ENCODE data around the gene FNBP1L.

Gene FNBP1L

GRCh38 chr1:93434987-93435386 lies 12.9 kb upstream of the FNBP1L start:
- H3K27ac ChIP-seq (ENCODE audit: low read depth, low read length): no peak overlapping the region
- H3K4me3 ChIP-seq (ENCODE audit: low read length): no peak overlapping the region
- H3K4me1 ChIP-seq (ENCODE audit: control insufficient read depth, insufficient read depth, low read length): no peaks in the 10 kb centered on the region
- no peak overlapping the region for H3K9ac ChIP-seq (ENCODE audit: low read length)
- H3K36me3 ChIP-seq (ENCODE audit: control insufficient read depth, insufficient read depth, low read length): no peaks in the 10 kb centered on the region
- H3K27me3 ChIP-seq (ENCODE audit: control insufficient read depth, insufficient read depth, low read length): no peaks in the 10 kb centered on the region

GRCh38 chr1:93435443-93435842 lies 12.5 kb upstream of the FNBP1L start:
- no peak overlapping the region for H3K27ac ChIP-seq (ENCODE audit: low read depth, low read length)

DNA sequence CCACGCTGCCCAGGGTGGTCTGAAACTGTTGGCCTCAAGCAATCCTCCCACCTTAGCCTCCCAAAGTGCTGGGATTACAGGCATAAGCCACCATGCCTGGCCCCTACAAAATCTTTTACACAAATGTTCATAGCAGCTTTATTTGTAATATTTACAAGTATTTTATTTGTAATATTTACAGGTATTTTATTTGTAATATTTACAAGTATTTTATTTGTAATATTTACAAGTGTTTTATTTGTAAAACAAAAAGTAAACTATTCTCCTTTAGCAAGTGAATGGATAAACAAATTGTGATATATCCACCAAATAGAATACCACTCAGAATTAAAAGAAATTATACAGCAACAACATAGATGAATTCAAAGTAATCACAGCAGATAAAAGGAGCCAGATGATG lies 11.4 kb upstream of the FNBP1L start:
- H3K9ac ChIP-seq (ENCODE audit: low read length): no peak overlapping the region
- H3K36me3 ChIP-seq (ENCODE audit: control insufficient read depth, insufficient read depth, low read length): no peaks in the 10 kb centered on the region
- no peaks in the 10 kb centered on the region for H3K27me3 ChIP-seq (ENCODE audit: control insufficient read depth, insufficient read depth, low read length)
- H3K4me1 ChIP-seq (ENCODE audit: control insufficient read depth, insufficient read depth, low read length): no peaks in the 10 kb centered on the region
- no peak overlapping the region for H3K4me3 ChIP-seq (ENCODE audit: low read length)
- H3K27ac ChIP-seq (ENCODE audit: low read depth, low read length): no peak overlapping the region

More at GRCh38 chr1:93435443-93435842, 12.5 kb upstream of the FNBP1L start:
- Histone ChIP-seq H3K27me3 (ENCODE audit: control insufficient read depth, insufficient read depth, low read length) (no peaks in the 10 kb centered on the region), H3K4me1 (ENCODE audit: control insufficient read depth, insufficient read depth, low read length) (no peaks in the 10 kb centered on the region), H3K9ac (ENCODE audit: low read length) (no peak overlapping the region), H3K4me3 (ENCODE audit: low read length) (no peak overlapping the region), H3K36me3 (ENCODE audit: control insufficient read depth, insufficient read depth, low read length) (no peaks in the 10 kb centered on the region)

- Histone ChIP-seq H3K4me3 (ENCODE audit: low read length) (no peak overlapping the region), H3K4me1 (ENCODE audit: control insufficient read depth, insufficient read depth, low read length) (no peaks in the 10 kb centered on the region), H3K27ac (ENCODE audit: low read depth, low read length) (no peak overlapping the region), H3K9ac (ENCODE audit: low read length) (no peak overlapping the region), H3K36me3 (ENCODE audit: control insufficient read depth, insufficient read depth, low read length) (no peaks in the 10 kb centered on the region), H3K27me3 (ENCODE audit: control insufficient read depth, insufficient read depth, low read length) (no peaks in the 10 kb centered on the region)
Measured at GRCh38 chr1:93437976-93438605, 9.8 kb upstream of the FNBP1L start.

- no peaks in the 10 kb centered on the region for H3K36me3 ChIP-seq (ENCODE audit: control insufficient read depth, insufficient read depth, low read length)
- no peak overlapping the region for H3K9ac ChIP-seq (ENCODE audit: low read length)
- H3K27me3 ChIP-seq (ENCODE audit: control insufficient read depth, insufficient read depth, low read length): no peaks in the 10 kb centered on the region
- H3K27ac ChIP-seq (ENCODE audit: low read depth, low read length): no peak overlapping the region
- H3K4me3 ChIP-seq (ENCODE audit: low read length): no peak overlapping the region
- H3K4me1 ChIP-seq (ENCODE audit: control insufficient read depth, insufficient read depth, low read length): no peaks in the 10 kb centered on the region
Measured at GRCh38 chr1:93438716-93439115, 9.2 kb upstream of the FNBP1L start.

GRCh38 chr1:93440272-93440671 lies 7.6 kb upstream of the FNBP1L start:
- no peaks in the 10 kb centered on the region for H3K4me1 ChIP-seq (ENCODE audit: control insufficient read depth, insufficient read depth, low read length)

DNA sequence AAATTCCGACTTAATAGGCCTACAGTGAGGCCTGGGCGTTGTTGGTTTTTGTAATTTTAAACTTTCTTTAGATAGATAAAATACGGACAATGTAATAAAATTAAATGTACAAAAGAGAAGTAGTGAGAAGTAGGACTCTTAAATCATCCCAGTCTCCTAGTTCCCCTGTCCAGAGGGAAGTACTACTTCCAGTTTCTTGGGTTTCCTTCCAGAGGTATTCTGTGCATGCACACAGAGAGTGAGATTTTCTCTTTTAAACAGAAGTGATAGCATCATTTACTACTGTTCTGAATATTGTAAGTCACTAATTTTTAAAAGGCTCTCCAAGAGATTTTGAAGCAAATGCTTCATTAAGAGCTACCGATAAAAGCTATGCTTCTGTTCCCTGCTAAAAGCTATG lies 7.2 kb upstream of the FNBP1L start:
- Histone ChIP-seq H3K9ac (ENCODE audit: low read length) (no peak overlapping the region), H3K27me3 (ENCODE audit: control insufficient read depth, insufficient read depth, low read length) (no peaks in the 10 kb centered on the region), H3K27ac (ENCODE audit: low read depth, low read length) (no peak overlapping the region), H3K36me3 (ENCODE audit: control insufficient read depth, insufficient read depth, low read length) (no peaks in the 10 kb centered on the region), H3K4me3 (ENCODE audit: low read length) (no peak overlapping the region), H3K4me1 (ENCODE audit: control insufficient read depth, insufficient read depth, low read length) (no peaks in the 10 kb centered on the region)

More at GRCh38 chr1:93440272-93440671, 7.6 kb upstream of the FNBP1L start:
- Histone ChIP-seq H3K36me3 (ENCODE audit: control insufficient read depth, insufficient read depth, low read length) (no peaks in the 10 kb centered on the region), H3K27me3 (ENCODE audit: control insufficient read depth, insufficient read depth, low read length) (no peaks in the 10 kb centered on the region), H3K4me3 (ENCODE audit: low read length) (no peak overlapping the region), H3K9ac (ENCODE audit: low read length) (no peak overlapping the region), H3K27ac (ENCODE audit: low read depth, low read length) (no peak overlapping the region)

DNA sequence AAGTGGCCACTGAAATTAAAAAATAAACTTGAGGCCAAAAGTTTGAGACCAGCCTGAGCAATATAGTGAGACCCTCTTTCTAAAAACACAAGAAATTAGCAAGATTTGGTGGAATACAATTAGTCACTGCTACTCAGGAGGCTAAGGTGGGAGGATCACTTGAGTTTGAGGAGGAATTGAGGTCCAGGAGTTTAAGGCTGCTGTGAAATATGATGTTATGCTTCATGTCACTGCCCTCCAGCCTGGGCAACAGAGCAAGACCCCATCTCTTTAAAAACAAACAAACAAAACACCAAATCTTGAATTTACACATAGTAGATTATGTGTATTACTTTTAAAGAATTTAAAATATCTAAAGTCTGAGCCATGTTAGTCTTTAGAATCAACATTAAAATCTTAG lies 6.3 kb upstream of the FNBP1L start:
- Histone ChIP-seq H3K27ac (ENCODE audit: low read depth, low read length) (no peak overlapping the region), H3K4me1 (ENCODE audit: control insufficient read depth, insufficient read depth, low read length) (no peaks in the 10 kb centered on the region), H3K27me3 (ENCODE audit: control insufficient read depth, insufficient read depth, low read length) (no peaks in the 10 kb centered on the region), H3K36me3 (ENCODE audit: control insufficient read depth, insufficient read depth, low read length) (no peaks in the 10 kb centered on the region), H3K9ac (ENCODE audit: low read length) (no peak overlapping the region), H3K4me3 (ENCODE audit: low read length) (no peak overlapping the region)

DNA sequence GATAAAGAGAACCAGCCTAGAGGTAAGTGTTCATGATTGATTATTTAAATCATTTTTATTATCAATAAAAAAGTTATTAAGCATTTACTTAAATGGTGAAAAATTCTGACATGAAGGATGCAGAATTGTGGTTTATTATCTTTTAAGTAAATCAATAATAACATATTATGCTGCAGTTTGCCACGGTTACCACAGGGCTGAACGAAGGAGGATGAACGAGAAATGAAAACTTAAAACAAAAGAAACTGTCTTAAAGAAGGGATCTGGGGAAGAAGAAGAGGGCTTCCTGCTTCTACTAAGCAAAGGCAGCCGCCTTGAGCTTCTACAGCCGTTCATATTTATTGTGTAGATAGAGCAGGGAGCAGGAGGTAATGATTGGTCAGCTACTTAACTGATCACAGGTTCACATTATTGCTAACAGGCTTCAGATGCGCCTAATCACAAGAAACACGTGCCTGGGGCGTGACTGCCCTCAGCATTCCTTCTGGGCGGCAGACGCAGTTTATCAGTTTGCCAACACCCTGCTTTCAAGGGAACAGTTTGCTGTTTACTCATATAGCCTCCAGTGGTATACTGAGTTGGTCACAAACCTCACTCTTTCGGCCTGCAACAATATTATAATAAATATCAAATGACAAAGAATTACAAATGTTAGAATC lies 5.8 kb upstream of the FNBP1L start:
- Histone ChIP-seq H3K36me3 (ENCODE audit: control insufficient read depth, insufficient read depth, low read length) (no peaks in the 10 kb centered on the region), H3K9ac (ENCODE audit: low read length) (no peak overlapping the region), H3K4me3 (ENCODE audit: low read length) (no peak overlapping the region), H3K27me3 (ENCODE audit: control insufficient read depth, insufficient read depth, low read length) (no peaks in the 10 kb centered on the region), H3K27ac (ENCODE audit: low read depth, low read length) (no peak overlapping the region), H3K4me1 (ENCODE audit: control insufficient read depth, insufficient read depth, low read length) (no peaks in the 10 kb centered on the region)

DNA sequence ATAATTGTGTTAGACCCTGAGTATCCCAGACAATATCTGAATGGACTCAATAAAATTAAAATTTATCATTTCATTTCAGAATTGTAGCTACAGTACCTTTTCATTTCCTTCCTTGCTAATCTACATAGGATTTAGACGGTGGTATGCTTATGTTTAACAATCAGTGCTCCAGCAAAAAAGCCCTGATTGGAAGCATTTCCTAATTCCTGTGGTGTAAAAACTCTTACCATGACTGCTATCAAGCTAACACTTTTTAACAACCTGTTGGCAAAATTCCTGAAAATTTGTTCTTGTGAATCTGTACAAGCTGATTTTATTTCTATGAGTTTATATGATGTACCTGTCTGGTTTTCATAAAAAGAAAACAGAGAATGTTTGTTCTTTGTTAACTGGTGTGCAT lies 5.2 kb upstream of the FNBP1L start:
- Histone ChIP-seq H3K27me3 (ENCODE audit: control insufficient read depth, insufficient read depth, low read length) (no peaks in the 10 kb centered on the region), H3K4me1 (ENCODE audit: control insufficient read depth, insufficient read depth, low read length) (no peaks in the 10 kb centered on the region), H3K27ac (ENCODE audit: low read depth, low read length) (no peak overlapping the region), H3K4me3 (ENCODE audit: low read length) (no peak overlapping the region), H3K36me3 (ENCODE audit: control insufficient read depth, insufficient read depth, low read length) (no peaks in the 10 kb centered on the region), H3K9ac (ENCODE audit: low read length) (no peak overlapping the region)

DNA sequence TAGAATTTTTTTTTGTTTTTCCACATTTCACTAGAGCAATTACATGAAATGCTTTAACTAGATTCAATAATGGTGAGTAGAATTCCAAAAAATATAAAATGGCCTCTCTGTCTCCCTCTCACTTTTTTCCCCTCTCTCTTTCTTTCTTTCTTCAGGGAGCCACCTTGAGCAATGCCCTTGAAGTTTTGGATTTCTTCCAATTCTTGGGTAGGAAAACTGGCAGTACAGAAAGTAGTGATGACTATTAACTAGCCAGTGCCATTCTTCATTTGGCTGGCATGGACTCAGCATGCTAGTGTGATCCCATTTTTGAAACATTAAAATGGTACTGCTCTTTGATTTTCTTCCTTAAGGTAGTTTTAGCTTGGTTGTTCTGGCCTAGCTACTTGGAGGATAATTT lies 4.5 kb upstream of the FNBP1L start:
- no peak overlapping the region for H3K4me3 ChIP-seq (ENCODE audit: low read length)
- no peaks in the 10 kb centered on the region for H3K4me1 ChIP-seq (ENCODE audit: control insufficient read depth, insufficient read depth, low read length)
- no peaks in the 10 kb centered on the region for H3K27me3 ChIP-seq (ENCODE audit: control insufficient read depth, insufficient read depth, low read length)
- no peaks in the 10 kb centered on the region for H3K36me3 ChIP-seq (ENCODE audit: control insufficient read depth, insufficient read depth, low read length)
- H3K27ac ChIP-seq (ENCODE audit: low read depth, low read length): no peak overlapping the region
- H3K9ac ChIP-seq (ENCODE audit: low read length): no peak overlapping the region

- Histone ChIP-seq H3K4me3 (ENCODE audit: low read length) (peak overlapping the region; percentile 74), H3K27ac (ENCODE audit: low read depth, low read length) (no peak overlapping the region), H3K9ac (ENCODE audit: low read length) (no peak overlapping the region), H3K4me1 (ENCODE audit: control insufficient read depth, insufficient read depth, low read length) (no peaks in the 10 kb centered on the region), H3K27me3 (ENCODE audit: control insufficient read depth, insufficient read depth, low read length) (no peaks in the 10 kb centered on the region), H3K36me3 (ENCODE audit: control insufficient read depth, insufficient read depth, low read length) (no peaks in the 10 kb centered on the region)
Measured at GRCh38 chr1:93446837-93447451, 974 bp upstream of the FNBP1L start.
